ENCODE results near the gene PABPN1L.
"Not testable (repeated sequence)": the region's sequence is repeated elsewhere in the genome, so short reads cannot be mapped to it uniquely, and the experiment has no call there.

PABPN1L gene

DNA sequence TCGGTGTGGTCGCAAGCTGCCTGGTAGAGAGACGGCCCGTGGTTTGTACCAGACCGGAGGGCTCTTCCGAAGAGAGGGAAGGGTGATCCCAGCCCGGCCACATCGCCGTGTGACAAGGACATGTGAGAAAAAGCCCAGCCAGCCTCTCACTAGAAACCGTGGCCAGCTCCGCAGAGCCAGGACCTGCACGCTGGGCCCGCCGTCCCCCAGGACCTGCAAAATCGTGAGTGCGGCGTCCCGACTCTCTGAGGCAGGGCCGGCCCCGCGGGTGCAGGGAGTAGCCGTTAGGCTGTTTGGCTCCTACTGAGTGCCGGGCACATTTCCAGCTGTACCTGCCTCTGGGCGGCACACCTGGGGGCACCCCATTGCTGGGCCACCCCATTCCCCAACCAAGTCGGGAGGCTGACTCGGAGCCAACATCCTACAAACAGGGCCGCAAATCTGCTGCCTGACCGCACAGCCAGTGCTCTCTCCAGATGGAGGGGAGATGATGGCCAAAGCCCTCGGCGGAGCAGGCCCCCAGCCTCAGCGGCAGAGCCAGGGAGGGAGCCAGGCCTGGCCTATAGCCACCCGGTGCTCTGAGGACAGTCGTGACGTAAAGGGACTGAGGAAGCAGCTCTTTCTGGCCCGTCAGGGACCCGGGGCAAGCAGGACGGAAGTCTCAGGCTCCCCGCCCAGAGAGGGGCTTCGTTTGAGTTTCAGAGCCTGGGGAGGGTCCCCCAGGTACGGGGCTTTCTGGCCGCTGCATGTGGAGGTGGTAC lies 33.6 kb upstream of the PABPN1L start:
- DNase-seq, result no peak

DNA sequence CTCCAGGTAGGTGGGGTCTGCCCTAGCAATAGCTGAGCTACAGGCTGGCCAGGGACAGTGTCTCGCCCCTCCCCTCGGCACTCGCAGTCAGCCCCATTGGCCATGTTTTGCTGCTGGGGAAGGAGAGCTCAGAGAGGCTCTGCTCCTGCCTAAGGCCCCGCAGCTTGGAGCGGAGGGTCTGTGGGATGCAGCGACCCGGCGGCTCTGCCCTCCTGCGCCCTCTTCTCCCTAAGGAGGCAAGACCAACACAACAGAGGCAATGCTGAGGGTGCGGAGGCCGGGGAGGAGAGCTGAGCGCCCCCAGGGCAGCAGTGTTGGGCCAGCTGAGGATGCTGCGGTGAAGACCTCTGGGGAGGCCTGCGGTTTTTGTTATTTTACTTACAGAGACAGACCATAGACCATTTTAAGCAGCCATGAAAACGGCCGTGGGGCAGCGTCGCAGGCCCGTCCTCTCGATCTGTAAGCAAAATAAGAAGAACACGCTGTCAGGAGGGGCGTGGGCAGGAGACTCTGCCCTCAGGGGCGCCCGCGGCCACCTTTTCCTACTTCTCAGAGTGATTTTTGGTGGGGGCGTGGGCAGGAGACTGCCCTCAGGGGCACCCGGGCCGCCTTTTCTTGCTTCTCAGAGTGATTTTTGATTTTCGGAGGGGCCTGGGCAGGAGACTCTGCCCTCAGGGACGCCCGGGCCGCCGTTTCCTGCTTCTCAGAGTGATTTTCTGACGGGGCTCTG lies 31.4 kb upstream of the PABPN1L start:
- DNase-seq, result no peak

DNA sequence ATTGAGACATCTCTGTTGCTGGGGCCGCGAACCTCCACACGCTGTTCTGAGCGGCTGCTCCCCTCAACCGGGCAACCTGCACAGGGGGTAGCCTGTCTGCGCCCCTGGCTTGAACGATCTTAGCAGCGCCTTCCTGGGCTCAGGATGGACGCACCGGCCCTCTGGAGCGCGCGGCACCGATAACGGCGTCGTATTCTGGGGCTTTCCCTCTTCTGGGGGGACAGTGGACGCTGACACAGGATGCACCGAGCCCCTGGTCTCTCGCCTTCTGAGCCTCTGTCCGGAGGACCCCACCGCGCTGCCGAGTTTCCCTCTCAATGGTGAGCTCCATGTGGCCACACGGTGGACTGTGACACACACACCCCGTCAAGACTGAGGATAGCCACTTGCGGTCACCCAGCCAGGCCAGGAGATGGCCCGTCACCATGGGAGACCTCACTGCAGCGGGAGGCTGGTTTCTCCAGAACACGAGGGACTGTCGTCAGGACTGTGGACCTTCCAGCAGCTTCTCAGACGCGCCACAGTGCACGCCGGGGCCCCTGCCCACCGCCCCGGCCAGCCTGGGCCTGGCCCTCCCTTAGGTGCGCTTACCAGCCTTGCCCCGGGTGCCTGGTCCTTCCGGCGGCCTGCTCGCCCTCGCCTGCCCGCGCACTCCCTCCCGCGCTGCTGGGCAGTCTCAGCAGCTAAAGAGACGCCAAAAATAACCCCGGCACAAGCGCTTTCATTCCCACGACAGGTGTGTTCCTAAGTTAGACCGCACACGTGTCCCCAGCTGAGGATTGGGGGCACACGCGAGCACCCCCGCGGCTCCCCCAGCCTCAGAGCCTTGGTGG lies 30.0 kb upstream of the PABPN1L start:
- DNase-seq, result no peak

DNA sequence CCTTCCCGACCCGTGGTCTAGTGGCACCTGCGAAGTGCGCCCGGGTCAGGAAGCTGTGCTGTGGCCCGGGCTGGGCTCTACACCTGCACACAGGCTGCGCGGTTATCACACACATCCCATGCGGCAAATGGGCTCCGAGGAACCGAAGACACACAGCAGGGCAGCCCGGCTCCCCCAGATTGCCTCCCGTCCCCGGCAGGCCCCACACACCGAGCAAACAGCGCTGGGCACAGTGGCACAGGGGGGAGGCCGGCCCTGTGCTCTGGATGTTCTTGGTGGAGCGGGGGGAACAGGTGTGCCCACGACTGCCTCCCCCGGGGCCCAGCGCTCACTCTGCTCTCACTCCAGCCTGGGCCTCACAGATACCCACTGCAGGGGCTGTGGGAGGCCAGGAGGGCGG lies 28.9 kb upstream of the PABPN1L start:
- DNase-seq, result no peak

DNA sequence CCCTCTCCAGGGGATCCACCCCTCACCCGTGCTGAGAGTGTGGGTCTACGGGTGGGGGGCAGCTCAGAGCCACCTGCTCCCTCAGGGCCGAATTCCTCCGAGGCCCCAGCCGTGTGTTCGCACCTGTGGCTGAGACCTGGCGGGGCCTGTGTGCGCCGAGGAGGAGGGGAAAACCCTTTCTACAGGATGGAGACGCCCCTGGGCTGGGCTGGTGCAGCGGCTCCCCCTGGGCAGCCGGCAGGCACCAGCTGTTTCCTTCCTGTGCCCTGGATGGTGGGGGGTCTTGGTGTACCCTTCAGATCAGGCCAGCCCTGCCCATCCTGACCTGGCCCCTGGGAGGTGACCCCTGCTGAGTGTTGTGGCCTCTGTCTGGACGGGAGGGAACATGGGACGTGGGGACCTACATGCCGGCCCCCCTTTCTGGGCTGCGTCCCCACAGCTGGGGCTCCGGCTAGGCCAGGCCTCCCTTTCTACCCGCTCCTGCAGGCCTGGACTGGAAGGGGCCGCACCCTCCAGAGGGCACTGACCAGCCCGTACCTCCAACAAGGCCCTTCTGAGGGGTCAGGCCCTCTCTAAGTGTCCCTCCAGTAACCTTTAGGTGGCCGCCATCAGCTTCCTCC lies 28.3 kb upstream of the PABPN1L start:
- DNase-seq, result no peak

DNA sequence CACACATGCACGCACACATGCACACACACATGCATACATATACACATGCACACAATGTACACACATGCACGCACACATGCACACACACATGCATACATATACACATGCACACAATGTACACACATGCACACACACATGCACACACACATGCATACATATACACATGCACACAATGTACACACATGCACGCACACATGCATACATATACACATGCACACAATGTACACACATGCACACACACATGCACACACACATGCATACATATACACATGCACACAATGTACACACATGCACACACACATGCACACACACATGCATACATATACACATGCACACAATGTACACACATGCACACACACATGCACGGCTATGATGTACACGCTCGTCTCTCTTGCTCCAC lies 27.8 kb upstream of the PABPN1L start:
- not testable (repeated sequence) for DNase-seq

DNA sequence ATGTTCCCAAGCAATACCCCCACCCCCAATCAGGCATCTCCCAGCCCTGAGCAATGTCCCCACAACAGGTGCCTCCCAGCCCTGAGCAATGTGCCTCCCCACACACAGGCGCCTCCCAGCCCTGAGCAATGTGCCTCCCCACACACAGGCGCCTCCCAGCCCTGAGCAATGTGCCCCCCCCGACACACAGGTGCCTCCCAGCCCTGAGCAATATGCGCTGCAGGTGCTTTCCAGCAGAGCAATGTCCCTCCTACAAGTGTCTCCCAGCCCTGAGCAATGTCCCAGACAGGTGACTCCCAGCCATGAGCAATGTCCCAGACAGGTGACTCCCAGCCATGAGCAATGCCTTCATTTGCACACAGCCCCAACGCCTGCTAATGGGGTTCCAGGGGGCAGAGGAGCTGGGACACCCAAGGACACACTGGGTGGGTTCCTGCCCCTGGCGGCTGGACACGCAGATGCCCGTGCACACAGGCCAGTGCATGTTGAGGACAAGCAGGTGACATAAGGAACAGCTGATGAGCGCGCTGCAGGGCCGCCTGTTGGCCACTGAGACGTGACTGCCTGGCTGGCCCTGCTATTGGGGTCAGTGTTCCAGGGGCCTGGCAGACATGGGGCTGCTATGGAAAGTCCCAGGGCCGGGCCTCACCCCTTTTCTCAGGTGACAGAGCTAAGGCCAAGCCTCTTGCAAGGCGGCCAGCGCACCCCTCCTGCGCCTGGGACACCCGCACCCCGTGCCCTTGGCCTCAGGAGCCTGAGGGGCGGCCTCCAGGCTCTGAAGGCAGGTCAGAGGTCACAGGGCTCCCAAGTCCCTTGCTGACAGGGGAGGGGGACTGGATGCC lies 26.9 kb upstream of the PABPN1L start:
- DNase-seq, result no peak

DNA sequence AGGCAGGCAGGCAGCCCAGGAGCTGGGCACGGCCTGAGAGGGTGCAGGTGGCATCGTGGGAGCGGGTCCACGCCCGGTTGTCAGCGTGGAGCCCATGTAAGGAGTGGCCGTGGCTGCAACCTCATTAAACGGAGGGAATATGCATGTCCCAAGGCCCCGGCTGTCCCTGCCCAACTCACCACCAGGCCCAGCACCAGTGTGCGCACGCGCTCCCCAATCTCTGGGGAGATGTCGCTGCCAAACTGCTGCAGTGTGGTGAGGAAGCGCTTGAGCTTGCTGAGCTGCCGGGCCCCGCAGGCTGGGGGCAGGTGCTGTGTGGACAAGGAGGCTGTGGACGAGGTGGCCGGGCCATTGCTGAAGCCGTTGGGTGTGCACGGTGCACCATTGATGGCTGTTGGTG lies 25.6 kb upstream of the PABPN1L start:
- DNase-seq, result no peak

DNA sequence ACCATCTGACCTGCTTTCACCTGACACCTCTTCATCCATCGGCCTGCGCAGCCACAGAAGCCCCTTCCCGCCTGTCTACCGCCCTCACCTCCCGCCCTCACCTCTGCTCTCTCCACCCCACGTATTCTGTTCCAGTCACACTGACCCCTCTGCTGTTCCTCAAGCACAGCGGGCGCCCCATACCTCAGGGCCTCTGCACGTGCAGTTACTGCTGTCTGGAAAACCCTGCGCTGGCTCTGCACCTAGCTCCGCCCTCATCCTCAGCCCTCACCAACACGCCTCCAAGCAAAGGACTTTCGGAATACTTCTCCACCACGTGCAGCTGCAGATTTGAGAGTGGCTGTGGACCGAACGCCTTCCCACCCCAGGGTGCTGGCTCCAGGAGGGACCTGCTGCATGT lies 24.6 kb upstream of the PABPN1L start:
- no peak for DNase-seq

DNA sequence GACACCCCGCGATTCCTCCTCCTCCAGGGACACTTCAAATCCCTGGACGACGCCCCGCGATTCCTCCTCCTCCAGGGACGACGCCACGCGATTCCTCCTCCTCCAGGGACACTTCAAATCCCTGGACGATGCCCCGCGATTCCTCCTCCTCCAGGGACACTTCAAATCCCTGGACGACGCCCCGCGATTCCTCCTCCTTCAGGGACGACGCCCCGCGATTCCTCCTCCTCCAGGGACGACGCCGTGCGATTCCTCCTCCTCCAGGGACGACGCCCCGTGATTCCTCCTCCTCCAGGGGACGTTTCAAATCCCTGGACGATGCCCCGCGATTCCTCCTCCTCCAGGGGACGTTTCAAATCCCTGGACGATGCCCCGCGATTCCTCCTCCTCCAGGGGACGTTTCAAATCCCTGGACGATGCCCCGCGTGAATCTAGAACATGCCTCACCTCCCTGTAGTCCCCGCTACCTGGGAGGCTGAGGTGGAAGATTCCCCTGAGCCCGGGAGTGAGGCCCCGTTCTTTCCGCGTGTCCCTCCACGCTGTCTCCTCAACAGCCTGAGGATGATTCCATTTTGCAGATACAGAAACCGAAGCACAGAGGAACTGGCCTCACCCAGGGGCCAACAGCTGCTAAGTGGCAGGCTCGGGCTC lies 23.4 kb upstream of the PABPN1L start:
- DNase-seq, result not testable (repeated sequence)

DNA sequence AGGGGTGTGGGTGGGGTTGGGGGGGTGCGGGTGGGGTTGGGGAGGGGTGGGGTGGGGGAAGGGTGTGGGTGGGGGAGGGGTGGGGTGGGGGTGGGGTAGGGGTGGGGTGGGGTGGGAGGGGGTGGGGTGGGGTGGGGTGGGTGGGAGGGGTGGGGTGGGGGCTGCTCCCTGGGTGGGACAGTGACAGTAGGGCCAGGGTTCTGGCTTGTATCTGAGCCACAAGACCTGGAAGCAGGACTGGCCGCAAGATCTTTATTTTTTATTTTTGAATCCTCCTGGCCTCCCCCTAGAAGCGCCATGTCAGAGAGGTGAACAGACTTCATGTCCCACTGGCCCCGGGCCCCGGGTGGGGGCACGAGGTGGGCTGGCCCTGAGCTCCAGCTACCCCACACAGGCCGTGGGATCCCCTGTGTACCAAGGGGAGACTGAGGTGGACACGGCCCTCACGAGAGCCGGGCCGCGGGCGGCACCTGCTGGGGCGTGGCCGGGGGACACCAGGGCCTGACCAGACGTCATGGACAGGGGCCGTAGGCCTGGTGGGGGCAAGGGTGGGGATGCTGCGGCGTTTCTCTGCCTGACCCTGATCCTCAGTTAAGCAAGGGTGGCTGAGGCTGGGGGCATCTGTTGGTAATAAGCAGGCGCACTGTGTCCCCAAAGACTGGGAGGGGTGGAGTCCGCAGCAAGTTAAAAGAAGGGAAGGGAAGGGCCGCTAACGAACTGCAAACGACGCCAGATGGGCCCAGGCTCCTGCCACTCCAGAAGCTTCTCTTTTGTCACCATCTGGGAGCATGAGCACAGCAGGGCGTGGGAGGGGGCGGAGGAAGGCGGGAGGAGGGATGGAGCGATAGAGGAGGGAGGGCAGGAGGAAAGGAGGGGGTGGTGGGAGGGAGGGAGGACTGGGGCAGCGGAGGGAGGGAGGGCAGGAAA lies 22.3 kb upstream of the PABPN1L start:
- no peak for DNase-seq

DNA sequence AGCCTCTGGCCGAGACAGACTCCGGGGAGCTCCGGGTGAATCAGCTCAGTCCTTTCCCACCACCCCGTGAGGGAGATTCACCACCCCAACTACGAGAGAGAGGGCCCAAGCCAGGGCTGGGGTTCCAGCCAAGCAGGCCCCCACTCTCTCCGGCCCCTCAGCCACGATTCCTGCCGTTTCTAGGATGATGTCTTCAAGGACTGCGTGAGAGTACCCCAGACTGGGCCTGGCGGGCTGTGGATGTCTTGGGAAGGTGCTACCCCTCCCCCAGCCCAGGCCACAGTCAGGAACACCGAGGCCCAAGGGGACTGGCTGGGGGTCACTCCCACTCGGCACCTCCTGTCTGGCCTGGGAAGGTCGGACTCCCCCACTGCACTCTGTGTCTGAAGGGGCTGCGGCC lies 21.6 kb upstream of the PABPN1L start:
- DNase-seq, result no peak

DNA sequence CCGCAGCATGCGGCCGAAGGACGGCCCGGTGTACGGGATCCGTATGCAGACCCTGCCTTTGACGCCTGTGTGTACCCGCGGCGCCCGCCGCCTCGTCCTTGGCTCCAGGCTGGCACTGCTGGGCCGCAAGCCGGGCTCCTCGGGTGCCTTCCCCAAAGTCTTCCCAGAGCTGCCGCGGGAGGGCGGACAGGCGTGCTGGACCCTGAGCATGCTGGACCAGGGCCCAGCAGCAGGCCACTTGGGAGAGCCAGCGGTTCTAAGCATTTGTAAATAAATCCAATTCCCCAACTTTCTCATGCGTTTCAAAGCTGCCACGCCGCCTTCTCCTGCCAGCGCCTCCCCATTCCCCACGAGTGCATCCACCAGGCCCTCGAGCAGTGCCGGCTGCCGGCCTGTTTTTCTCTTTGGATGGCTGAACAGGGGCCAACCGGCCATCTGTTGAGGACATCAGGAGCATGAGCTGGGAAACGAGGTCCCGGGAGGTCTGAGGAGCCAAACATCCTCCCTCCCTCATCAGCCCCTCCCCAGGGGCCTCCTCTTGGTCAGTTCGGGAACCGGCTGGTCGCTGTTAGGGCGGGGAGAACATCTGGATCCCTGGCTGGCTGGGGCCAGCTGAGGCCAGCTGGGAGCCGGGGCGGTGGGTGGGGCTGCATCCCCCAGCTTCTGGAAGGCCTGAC lies 20.5 kb upstream of the PABPN1L start:
- DNase-seq, result no peak

DNA sequence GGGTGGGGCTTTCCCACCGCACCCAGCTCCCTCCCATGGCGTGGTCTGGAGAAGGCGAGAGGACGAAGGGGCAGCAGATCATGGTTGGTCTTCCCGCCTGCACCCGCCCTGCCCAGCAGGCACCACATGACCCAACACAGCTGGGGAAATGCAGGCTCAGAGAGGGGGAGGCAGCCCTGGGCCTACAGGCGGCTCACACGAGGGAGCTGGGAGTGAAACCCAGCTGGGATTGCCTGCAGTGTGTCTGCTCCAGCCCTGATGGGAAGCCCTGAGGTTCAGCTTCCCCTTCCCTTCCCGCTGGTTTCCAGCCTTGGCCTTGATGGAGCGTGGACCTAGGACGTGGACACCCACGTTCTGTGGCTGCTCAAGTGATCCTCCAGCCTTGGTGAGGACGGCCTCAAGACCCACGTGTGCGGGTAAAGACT lies 20.0 kb upstream of the PABPN1L start:
- no peak for DNase-seq

DNA sequence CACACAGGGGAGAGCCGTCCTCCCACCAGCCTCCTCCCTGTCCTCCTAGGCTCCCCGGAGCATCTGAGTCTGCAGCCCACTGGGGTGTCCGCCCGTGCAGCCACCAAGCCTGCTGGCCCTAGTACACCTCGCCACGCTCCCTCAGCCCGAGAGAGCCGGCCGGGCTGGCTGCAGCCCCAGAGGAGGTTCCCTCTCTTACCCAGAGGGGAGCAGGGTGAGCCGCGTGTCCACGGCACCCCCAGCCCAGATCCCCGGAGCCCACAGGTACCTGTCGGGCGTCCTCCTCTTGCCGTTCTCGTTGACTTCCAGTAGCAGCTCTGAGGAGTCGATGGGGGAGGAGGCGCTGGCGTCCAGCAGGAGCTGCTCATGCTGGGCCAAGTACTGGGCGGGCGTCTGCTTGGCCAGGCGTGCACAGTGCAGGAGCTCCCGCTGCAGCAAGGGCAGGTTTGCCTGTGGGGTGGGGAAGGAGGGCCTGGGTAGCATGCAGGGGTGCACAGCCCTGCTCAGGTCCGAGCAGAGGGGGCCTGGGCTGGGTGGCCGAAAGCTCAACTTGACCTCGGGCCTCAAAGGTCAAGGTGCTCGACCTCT lies 19.3 kb upstream of the PABPN1L start:
- DNase-seq, result no peak

DNA sequence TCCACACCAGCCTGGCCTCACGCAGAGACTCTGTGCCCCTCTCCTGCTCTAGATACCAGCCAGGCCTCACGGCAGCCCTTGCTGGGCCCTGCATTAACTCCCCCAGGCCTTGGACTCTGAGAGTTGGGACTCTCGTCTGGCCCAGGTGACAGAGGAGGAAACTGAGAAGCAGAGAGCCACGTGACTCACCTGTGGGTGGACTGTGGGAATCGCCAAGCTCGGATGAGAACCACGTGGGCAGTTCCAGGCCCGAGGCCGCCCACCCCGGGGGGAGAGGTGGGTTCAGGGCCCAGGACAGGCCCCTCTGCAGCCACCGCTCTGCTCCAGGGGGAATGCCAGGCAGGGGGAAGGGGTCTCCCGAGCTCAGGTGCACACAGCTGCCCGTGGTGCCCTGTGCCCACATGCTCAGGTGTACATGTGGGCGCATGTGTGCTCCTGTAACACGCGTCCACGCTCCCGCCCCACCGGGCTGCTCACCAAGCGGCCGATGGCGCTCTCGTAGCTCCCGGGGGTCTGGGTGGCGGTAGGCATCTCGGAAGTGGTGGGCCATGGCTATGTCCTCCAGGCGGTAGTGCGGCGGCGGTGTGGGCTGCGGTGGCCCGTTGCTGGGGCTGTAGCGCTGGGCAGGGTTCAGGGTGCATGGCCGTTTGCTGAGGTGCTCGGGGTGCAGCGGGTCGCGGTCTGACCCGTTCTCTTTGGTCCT lies 18.3 kb upstream of the PABPN1L start:
- DNase-seq, result no peak

DNA sequence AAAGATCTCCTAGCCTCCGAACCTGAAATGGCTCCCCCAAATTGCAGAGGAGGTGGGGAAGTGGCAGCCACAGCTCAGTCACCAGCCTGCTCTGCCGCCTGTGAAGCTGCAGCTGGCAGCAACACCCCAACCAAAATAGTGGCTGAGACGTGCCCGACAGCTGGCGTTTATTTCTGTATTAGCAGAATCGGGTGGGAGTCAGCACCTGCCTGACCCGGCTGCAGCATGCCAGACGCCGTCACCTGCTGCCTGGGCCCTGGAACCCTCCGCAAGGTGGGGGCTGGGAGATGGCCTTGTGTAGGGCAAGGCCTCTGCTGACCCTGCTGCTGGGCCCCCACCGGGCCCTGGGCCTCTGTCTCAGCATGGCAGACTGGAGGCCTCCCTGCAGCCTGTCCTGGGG lies 17.5 kb upstream of the PABPN1L start:
- DNase-seq, result no peak

DNA sequence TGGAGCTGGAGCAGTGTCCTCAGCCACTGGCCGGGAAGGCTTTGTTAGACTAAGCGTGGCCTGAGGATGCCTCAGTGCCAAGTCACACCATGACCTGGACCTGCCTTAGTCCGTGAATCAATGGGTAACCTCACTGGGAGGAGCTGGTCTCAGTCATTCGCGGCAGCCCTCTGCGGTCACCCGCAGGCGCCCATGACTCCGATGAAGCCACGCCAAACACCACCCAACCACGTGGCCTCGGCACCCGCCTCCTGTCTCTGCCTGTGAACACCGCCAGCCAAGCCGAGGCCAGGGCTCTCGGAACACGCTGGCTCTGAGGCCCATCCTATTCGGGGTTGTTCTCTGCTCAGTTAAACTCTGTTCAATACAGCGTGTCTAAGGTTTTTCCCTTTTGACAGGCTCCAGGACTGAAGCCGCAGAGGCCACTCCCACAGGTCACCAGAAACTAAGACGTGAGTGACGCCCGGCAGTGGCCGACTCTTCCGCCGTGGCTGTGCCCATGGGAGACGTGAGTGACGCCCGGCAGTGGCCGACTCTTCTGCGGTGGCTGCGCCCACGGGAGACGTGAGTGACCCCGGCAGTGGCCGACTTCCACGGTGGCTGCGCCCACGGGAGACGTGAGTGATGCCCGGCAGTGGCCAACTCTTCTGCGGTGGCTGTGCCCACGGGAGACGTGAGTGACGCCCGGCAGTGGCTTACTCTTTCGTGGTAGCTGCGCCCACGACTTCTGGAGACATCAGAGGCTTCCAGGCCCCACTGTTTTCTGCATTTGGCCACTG lies 16.8 kb upstream of the PABPN1L start:
- DNase-seq, result no peak
